GM19452 (cell line): ENCODE results near the gene PHF20.
A peak's percentile ranks its signal among the peaks of the same experiment; 100 is the strongest.
"Not testable (repeated sequence)": the region's sequence is repeated elsewhere in the genome, so short reads cannot be mapped to it uniquely, and the experiment has no call there.

Source experiments
- ATAC-seq: cut with Tn5 transposase; IDR thresholded peaks from one replicate; pipeline ENCODE4 v1.9.1; 2021; ENCODE audit not compliant: unreplicated experiment

PHF20 gene

DNA sequence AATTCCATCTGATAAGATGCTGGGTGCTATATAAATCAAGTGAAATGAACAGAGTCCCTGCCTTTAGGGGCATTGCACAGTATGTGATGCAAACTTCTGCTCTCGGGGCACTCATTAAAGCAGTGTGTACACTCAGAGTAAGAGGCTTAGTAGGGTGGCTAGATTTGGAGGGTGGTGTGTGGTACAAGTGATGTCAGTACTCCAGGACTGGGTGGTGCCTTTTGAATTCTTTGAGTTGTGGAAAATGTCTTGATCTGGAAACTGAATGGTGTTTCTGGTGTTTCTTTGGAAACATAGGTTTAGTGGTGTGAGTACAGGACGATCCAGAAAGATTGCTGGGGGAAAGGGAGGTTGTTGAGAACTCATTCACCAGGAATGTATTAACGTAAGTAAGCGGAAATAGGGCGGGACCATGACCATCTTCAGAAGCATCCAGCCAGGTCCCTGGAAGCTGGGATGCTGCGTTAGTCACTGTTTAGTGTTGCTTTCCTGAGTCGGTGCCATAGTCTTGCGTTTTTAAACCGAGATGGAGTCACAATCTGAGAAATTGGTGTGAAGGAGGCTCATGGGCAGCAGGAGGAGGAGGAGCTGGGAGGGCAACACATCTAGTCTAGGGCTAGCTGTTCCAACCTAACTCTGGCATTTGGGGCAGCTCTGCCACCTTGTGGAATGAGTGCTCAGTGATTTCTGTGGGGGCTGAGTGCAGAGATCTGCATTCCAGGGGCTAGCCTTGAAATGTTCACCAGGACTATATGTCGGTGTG is 112.1 kb downstream of the PHF20 start:
- ATAC-seq: no peak

DNA sequence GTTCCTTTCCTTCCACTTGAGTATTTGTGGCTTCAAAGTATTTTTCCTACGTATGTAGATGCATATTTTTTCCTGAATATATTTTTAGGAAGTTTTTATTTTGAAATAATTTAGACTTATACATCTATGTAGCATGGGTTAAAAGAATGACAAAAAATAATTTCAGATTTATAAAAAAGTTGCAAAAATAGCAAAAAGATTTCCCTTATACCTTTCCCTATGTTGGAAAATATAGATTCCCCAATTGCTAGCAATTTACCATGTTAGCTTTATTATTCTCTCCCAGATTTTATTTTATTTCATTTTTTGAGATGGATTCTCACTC is 112.7 kb downstream of the PHF20 start:
- ATAC-seq: no peak

DNA sequence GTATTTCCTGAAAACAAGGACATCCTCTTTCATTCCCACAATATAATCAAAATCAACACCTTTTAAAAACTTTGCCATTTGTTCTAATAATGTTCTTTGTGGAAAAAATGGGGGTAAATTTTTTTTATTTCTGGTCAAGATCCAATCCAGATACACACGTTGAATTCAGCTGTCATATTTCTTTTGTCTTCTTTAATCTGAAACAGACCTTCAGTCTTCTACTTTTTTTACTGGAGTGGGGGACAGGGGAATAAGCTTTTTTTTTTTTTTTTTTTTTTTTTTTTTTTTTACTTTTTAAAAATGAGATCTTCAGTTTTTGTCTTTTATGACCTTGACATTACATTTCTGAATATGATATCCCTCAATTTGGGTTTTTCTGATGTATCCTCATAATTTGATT is 113.4 kb downstream of the PHF20 start:
- no peak for ATAC-seq

DNA sequence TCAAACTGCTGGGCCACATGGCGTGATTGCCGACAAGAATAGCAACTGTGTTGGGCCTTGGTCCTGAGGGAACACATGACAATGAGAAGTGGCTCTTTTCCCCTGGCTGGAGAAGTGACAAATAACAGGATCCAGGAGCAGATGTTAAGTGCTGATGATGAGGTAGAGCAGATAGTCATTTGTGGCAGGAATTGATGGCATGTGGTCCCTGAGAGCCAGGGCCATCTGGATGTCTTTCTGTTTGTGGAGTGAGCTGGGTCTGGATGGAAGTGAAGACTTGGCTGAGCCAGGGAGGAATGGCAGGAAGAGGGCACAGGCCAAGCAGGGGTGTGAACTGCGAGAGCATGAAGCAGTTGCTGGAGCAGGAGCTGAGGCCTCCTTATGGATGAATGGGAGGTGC is 114.7 kb downstream of the PHF20 start:
- ATAC-seq: no peak

DNA sequence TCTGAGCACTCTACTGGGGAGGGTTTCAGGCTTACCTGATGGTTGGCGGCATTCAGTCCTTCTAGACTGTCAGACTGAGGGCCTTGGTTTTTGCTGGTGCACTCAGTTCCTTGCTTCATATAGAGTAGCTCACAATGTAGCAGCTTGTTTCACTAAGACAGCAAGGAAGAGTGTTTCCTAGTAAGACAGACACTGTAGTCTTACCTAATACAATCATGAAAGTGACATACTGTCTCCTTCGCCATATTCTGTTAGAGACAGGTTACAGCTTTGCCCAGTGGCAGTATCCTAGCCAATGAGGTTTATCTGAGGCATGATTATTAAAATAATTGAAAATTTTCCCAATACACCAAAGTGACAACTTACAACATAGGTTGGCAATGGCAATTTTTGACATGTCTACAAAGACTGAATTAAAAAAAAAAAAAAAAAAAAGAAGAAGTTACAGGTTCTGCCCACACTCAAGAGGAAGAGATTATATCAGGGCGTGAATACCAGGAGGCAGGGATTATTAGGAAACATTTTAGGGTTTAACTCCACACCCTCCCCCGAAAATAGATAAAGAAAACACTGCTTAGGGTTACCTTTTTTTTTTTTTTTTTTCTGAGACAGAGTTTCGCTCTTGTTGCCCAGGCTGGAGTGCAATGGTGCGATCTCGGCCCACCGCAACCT is 115.7 kb downstream of the PHF20 start:
- no peak for ATAC-seq

- ATAC-seq: no peak
Measured at GRCh38 chr20:35888657-35889056, 116.8 kb downstream of the PHF20 start.

DNA sequence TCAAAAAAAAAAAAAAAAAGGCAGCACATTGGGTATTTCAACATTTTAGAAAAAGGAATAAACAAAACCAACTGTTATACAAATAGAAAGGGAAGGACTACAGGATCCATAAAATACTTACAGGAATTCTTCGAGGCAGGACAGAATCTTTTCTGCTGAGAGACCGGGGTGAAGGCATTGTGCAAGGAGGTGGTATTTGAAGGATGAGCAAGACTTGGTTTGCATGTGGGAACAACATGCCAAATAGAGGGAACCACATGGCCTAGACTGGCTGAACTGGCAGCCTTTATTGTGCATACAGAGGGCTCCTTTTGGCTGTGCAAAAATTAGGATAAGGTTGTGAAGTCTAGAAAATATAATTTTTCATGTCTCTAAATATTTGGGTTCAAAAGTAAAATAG is 119.6 kb downstream of the PHF20 start:
- no peak for ATAC-seq

DNA sequence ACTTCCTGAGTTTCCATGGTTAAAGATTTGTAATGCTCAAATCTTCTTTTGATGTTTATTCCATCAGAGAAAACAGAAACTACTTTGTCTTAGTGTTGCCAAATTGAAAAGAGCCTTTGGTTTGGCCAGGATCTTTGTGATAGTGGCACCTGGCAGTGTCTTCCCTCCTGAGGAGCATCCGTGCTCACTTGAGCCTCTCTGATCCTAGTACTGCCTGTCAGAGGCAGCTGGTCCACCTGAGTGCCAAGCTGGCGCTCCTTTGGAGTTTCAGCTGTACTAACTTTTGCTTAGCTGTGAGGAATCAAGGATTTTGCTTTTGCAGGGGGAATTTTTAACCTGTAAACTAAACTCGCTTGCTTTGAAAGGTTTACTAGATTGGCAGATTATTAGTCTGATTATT is 121.1 kb downstream of the PHF20 start:
- no peak for ATAC-seq

- peak; percentile 79 for ATAC-seq
Measured at GRCh38 chr20:35893942-35894341, 122.1 kb downstream of the PHF20 start.

DNA sequence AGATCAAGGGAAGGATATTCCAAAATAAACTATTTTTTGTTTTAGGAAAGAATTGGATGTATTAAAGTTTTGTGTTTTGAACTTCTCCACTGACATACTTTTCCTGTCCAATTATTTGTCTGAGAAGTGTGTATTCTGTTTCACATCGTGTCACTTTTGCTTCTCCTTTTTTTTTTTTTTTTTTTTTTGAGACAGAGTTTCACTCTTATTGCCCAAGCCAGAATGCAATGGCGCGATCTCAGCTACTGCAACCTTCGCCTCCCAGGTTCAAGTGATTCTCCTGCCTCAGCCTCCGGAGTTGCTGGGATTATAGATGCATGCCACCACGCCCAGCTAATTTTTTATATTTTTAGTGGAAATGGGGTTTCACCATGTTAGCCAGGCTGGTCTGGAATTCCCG is 123.7 kb downstream of the PHF20 start:
- not testable (repeated sequence) for ATAC-seq

- no peak for ATAC-seq
Measured at GRCh38 chr20:35899064-35899463, 127.2 kb downstream of the PHF20 start.

DNA sequence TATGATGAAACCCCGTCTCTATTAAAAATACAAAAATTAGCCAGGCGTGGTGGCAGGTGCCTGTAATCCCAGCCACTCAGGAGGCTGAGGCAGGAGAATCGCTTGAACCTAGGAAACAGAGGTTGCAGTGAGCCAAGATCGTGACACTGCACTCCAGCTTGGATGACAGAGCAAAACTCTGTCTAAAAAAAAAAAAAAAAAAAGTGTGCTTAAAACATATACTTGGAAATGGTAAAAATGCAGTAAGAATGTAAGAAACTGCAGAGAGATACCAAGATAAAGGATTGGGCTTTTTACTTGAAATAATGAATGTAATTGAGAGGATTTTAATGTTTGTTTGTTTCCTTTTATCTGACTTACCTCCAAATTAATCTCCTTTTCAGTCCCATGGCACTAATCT is 129.4 kb downstream of the PHF20 start:
- not testable (repeated sequence) for ATAC-seq

GRCh38 chr20:35901678-35902544 is 130.1 kb downstream of the PHF20 start:
- ATAC-seq: no peak

DNA sequence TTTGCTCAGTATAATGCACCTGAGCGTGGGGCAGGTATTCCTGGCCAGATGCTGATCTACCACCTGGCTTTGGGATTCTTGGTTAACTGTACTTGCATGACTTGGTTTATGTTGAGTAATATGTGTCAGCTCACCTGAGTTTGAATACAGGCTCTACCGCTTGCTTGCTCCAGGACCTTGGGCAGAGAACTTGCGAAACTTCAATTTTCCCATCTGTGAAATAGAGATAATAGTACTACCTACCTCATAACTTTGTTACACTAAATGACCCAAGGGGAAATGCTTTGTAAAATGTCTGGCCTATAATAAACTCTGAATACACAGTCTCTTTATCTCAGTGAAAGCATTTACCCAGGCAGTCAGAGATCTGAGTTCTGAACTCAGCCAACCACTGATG is 130.7 kb downstream of the PHF20 start:
- ATAC-seq: no peak

DNA sequence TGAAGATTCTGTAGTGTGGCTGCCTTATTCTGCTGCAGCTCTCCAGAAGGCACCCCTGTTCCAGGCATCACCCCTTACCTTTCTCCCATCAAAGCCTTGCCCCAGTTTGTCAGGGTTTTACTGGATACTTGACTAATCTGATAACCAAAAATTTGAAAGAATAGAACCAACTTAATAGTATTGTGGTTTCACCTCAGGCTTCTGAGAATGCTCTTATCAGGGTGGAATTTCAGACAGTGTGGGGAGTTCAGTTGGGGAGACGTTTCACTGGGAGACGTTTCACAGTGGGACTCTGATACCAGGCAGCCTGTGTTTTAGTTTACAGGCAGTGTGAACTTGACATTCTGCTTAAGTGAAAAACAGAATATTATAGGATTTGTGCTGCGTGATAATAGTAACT is 132.0 kb downstream of the PHF20 start:
- ATAC-seq: no peak

DNA sequence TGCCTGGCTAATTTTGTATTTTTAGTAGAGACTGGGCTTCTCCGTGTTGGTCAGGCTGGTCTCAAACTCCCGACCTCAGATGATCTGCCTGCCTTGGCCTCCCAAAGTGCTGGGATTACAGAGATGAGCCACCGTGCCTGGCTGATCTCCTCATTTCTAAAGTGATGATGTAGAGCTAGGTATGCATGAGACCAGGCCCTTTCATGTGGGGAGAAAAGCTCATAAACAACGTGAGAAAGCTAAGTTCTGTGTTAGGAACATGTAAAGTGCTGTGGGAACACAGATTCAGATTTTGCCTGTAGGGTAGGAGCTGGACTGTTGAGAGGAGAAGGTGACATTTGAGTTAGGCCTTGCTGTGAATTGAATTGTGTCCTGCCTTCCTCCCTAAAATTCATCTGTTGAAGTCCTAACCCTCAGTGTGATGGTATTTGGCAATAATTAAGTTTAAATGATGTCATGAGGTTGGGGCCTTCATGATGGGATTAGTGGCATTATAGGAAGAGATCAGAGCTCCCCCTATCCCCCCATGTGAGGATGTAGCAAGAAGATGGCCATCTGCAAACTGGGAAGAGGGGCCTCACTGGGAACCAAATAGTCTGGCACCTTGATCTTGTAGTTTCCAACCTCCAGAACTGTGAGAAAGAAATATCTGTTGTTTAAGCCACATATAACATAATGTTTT is 133.3 kb downstream of the PHF20 start:
- ATAC-seq: no peak

DNA sequence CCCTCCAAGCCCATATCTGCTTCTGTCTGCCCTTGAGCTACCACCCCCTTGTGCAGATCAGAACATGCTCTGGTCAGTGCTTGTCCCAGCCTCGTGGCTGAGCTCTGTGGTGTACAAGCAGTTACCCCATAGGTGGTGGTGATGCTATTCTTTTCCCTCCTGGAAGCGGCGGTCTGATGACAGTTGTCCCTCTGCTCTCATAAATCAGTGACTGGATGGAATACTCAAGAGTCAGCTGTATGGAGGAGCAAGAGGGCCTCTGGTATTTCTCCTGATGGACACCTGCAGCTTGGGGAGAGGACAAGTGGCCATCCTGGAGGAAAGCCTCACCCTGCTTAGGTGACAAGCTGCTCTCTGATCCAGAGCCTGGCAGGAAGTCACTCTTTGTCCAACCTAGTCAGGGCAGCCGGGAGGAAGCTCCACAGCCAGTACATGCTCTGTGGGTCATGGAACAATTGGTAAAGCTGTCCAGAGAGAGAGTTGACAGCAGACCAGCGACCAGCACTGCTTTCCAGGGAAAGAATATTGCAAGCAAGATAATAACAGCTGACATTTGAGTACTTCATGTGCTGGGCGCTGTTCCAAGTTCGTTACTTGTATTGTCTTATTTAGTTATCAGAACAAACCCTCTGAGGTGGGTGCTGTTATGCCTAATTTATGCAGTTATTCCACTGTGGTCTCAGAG is 135.3 kb downstream of the PHF20 start:
- ATAC-seq: no peak

DNA sequence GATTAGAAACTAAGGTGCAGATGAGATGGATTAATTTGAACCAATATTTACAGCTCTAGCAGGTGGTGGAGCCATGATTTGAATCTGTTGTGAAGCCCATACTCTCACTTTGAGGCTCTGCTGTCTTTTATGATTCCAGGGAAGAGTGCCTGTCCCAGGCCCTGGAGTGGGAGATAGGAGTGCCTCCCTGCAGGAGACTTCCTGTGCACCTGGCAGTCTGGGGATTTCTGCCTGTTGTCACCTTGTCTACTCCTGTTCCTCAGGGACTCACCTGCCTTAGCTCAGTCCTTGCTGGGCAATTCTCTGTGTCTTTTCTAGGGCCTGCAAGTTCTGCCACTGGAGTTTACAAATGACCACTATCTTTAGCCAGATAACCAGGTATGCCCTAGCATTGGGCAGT is 136.2 kb downstream of the PHF20 start:
- no peak for ATAC-seq

DNA sequence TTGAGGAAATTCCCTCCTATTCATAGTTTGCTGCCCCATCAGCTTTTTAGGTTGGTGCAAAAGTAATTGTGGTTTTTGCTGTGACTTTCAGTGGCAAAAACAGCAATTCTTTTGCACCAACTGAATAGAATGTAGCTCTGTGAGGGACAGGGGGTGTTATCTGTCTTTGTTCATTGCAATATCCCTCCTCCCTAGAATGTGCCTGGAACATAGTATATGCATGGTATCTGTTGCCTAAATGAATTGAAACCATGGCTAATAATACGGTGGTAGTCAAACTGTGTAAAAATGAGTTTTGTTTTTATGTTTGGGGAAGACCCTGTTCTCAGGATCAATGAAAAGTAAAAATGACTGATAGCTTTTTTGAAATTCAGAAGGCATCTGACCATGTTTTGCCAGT is 137.4 kb downstream of the PHF20 start:
- ATAC-seq: no peak

DNA sequence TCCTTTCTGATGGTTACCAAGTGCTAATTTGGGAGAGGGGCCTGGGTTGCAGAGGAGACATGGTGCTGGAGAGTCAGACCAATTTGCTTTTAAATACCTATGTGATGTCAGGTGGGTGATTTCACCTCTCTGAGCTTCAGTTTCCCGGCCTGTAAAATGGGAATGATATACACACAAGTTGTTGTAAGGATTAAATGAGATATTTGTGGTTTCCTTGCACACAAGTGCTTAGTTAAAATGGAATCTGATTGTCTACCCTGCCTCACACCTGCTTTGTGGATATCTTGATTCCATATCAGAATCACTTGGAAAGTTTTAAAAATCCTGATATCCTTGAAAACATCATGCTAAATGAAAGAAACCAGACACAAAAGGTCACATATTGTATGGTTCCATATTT is 138.0 kb downstream of the PHF20 start:
- no peak for ATAC-seq

DNA sequence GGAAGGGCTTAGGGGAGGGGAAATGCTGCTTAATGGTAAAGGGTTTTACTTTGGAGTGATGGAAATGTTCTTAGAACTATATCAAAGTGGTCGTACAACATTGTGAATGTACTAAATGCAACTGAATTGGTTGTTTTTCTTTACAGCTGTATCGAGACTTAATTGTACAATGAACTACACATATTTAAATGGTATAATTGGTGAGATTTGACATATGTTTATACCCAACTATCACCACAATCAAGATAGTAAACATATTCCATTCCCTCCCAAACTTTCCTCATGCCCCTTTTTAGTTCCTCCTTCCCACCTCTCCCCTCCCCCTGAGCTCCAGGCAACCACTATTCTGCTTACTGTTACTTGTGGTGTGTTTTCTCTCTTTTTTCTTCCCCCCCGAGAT is 138.4 kb downstream of the PHF20 start:
- ATAC-seq: no peak
